Activated CD4-positive, alpha-beta memory T cell treated with anti-CD3 and anti-CD28 coated beads for 36 hours (primary cell): ENCODE results near the gene ZFYVE21. TPM values are rescaled to one million over a fixed set of nuclear protein-coding genes. Genes with fewer than 3 reads are reported as not detected.
"Not testable (repeated sequence)": the region's sequence is repeated elsewhere in the genome, so short reads cannot be mapped to it uniquely, and the experiment has no call there.

Experiments used
- CTCF ChIA-PET: fragments of 350-600 bp; sonication (Branson Sonifier 250); formaldehyde crosslinking; loops from one replicate; lab custom pipeline; 2021; ENCODE audit warnings: antibody characterized with exemption, inconsistent platforms; lab: Charles Lee
- POLR2A ChIA-PET: fragments of 350-600 bp; sonication (Branson Sonifier 250); formaldehyde crosslinking; loops from one replicate; lab custom pipeline; 2021; ENCODE audit warnings: antibody characterized with exemption; lab: Charles Lee
- DNase-seq: peaks from one replicate; pipeline ENCODE4 v3.0.0-alpha.2; 2020
- H3K27ac Mint-ChIP-seq: one replicate; pipeline ENCODE4 v1.8.0; 2021; ENCODE audit warnings: mixed read lengths
- H3K27me3 Mint-ChIP-seq: one replicate; pipeline ENCODE4 v1.8.0; 2021; ENCODE audit warnings: mixed read lengths
- H3K36me3 Mint-ChIP-seq: one replicate; pipeline ENCODE4 v1.8.0; 2021; ENCODE audit warnings: mixed read lengths
- H3K4me1 Mint-ChIP-seq: one replicate; pipeline ENCODE4 v1.8.0; 2021; ENCODE audit warnings: low read depth, mixed read lengths
- H3K4me3 Mint-ChIP-seq: one replicate; pipeline ENCODE4 v1.8.0; 2021; ENCODE audit warnings: mild to moderate bottlenecking, mixed read lengths
- H3K9me3 Mint-ChIP-seq: one replicate; pipeline ENCODE4 v1.8.0; 2021; ENCODE audit warnings: mixed read lengths
- intact Hi-C: fragments of 100-400 bp; cut with micrococcal nuclease; formaldehyde crosslinking; loops from one replicate; pipeline ENCODE4 v1.15.1; 2023
- total RNA-seq, 2 experiments: library from RNA; stranded (reverse); gene quantifications; one replicate each; pipeline ENCODE4 v1.2.3, GENCODE V29; 2021

ZFYVE21 gene
- total RNA-seq, 2 experiments from 2014 or later, result 14.9 to 15.9 TPM

- no peak for DNase-seq
- Mint-ChIP-seq H3K27me3 (no peaks in the 10 kb centered on the region), H3K27ac (no peak overlapping the region), H3K4me1 (no peaks in the 10 kb centered on the region), H3K9me3 (no peaks in the 10 kb centered on the region), H3K36me3 (peaks cover 24% of the 10 kb centered on the region), H3K4me3 (no peak overlapping the region)
- intact Hi-C loops, result no loop called here
- ChIA-PET CTCF (no interaction called here), POLR2A (no interaction called here)
These were observed 30.7 kb upstream of the ZFYVE21 start for GRCh38 chr14:103684871-103685270.

GRCh38 chr14:103685276-103686211 lies 30.1 kb upstream of the ZFYVE21 start:
- Mint-ChIP-seq H3K4me1 (no peaks in the 10 kb centered on the region), H3K9me3 (no peaks in the 10 kb centered on the region), H3K27me3 (no peaks in the 10 kb centered on the region), H3K36me3 (peaks cover 20% of the 10 kb centered on the region), H3K4me3 (no peak overlapping the region), H3K27ac (no peak overlapping the region)
- intact Hi-C loops, result no loop called here
- CTCF ChIA-PET, result no interaction called here
- DNase-seq, result no peak
- POLR2A ChIA-PET, result no interaction called here

- intact Hi-C loops, result no loop called here
- CTCF ChIA-PET, result no interaction called here
- no peak overlapping the region for H3K4me3 Mint-ChIP-seq
- no peaks in the 10 kb centered on the region for H3K27me3 Mint-ChIP-seq
- no peak overlapping the region for H3K27ac Mint-ChIP-seq
- peaks cover 15% of the 10 kb centered on the region for H3K36me3 Mint-ChIP-seq
- no peaks in the 10 kb centered on the region for H3K4me1 Mint-ChIP-seq
- POLR2A ChIA-PET, result no interaction called here
- no peaks in the 10 kb centered on the region for H3K9me3 Mint-ChIP-seq
- DNase-seq, result no peak
These were observed 28.7 kb upstream of the ZFYVE21 start for GRCh38 chr14:103686831-103687485.

GRCh38 chr14:103687712-103688111 lies 27.9 kb upstream of the ZFYVE21 start:
- POLR2A ChIA-PET, result no interaction called here
- no peaks in the 10 kb centered on the region for H3K27me3 Mint-ChIP-seq
- H3K4me1 Mint-ChIP-seq, result no peaks in the 10 kb centered on the region
- no peak for DNase-seq
- no peak overlapping the region for H3K4me3 Mint-ChIP-seq
- peaks cover 15% of the 10 kb centered on the region for H3K36me3 Mint-ChIP-seq
- H3K27ac Mint-ChIP-seq, result no peak overlapping the region
- intact Hi-C loops, result no loop called here
- CTCF ChIA-PET, result no interaction called here
- no peaks in the 10 kb centered on the region for H3K9me3 Mint-ChIP-seq

GRCh38 chr14:103688441-103688840 lies 27.2 kb upstream of the ZFYVE21 start:
- H3K4me1 Mint-ChIP-seq, result no peaks in the 10 kb centered on the region
- ChIA-PET POLR2A (no interaction called here), CTCF (no interaction called here)
- H3K4me3 Mint-ChIP-seq, result no peak overlapping the region
- H3K9me3 Mint-ChIP-seq, result no peaks in the 10 kb centered on the region
- H3K36me3 Mint-ChIP-seq, result peaks cover 12% of the 10 kb centered on the region
- DNase-seq, result no peak
- H3K27ac Mint-ChIP-seq, result no peak overlapping the region
- intact Hi-C loops, result no loop called here
- no peaks in the 10 kb centered on the region for H3K27me3 Mint-ChIP-seq

- H3K27me3 Mint-ChIP-seq, result no peaks in the 10 kb centered on the region
- POLR2A ChIA-PET, result interaction anchor here (1.2 kb wide), 1 partner anchor 26 kb away, joined by 3 read pairs; the partner anchor contains the start of gene ZFYVE21
- no peaks in the 10 kb centered on the region for H3K9me3 Mint-ChIP-seq
These were observed 26.4 kb upstream of the ZFYVE21 start for GRCh38 chr14:103688906-103689902.

GRCh38 chr14:103690332-103690731 lies 25.3 kb upstream of the ZFYVE21 start:
- Mint-ChIP-seq H3K4me1 (no peaks in the 10 kb centered on the region), H3K4me3 (no peak overlapping the region), H3K27me3 (no peaks in the 10 kb centered on the region), H3K9me3 (no peaks in the 10 kb centered on the region), H3K36me3 (peaks cover 18% of the 10 kb centered on the region), H3K27ac (no peak overlapping the region)
- DNase-seq, result no peak
- ChIA-PET CTCF (no interaction called here), POLR2A (no interaction called here)
- intact Hi-C loops, result no loop called here

More at GRCh38 chr14:103688906-103689902, 26.4 kb upstream of the ZFYVE21 start:
- CTCF ChIA-PET, result no interaction called here
- DNase-seq, result no peak
- H3K36me3 Mint-ChIP-seq, result peaks cover 18% of the 10 kb centered on the region
- no peaks in the 10 kb centered on the region for H3K4me1 Mint-ChIP-seq
- no peak overlapping the region for H3K4me3 Mint-ChIP-seq
- intact Hi-C loops, result no loop called here
- H3K27ac Mint-ChIP-seq, result no peak overlapping the region

- POLR2A ChIA-PET, DNase-seq, H3K4me1 Mint-ChIP-seq, H3K9me3 Mint-ChIP-seq, H3K27me3 Mint-ChIP-seq, intact Hi-C loops, H3K27ac Mint-ChIP-seq, H3K4me3 Mint-ChIP-seq, CTCF ChIA-PET: not testable (repeated sequence)
- H3K36me3 Mint-ChIP-seq, result peaks cover 15% of the 10 kb centered on the region
These were observed 24.0 kb upstream of the ZFYVE21 start for GRCh38 chr14:103691655-103692054.

GRCh38 chr14:103692159-103692558 lies 23.5 kb upstream of the ZFYVE21 start:
- H3K36me3 Mint-ChIP-seq, result peaks cover 14% of the 10 kb centered on the region
- peaks cover 1% of the 10 kb centered on the region for H3K4me1 Mint-ChIP-seq
- POLR2A ChIA-PET, result no interaction called here
- H3K4me3 Mint-ChIP-seq, result no peak overlapping the region
- no peak for DNase-seq
- intact Hi-C loops, result no loop called here
- no peaks in the 10 kb centered on the region for H3K27me3 Mint-ChIP-seq
- H3K27ac Mint-ChIP-seq, result no peak overlapping the region
- CTCF ChIA-PET, result no interaction called here
- no peaks in the 10 kb centered on the region for H3K9me3 Mint-ChIP-seq

GRCh38 chr14:103692871-103693270 lies 22.7 kb upstream of the ZFYVE21 start:
- ChIA-PET POLR2A (no interaction called here), CTCF (no interaction called here)
- Mint-ChIP-seq H3K4me3 (no peak overlapping the region), H3K27me3 (no peaks in the 10 kb centered on the region), H3K36me3 (peaks cover 14% of the 10 kb centered on the region), H3K4me1 (peaks cover 5% of the 10 kb centered on the region), H3K27ac (no peak overlapping the region), H3K9me3 (no peaks in the 10 kb centered on the region)
- intact Hi-C loops, result no loop called here
- no peak for DNase-seq

- DNase-seq, result no peak
- no peaks in the 10 kb centered on the region for H3K27me3 Mint-ChIP-seq
- CTCF ChIA-PET, result no interaction called here
- no peak overlapping the region for H3K4me3 Mint-ChIP-seq
- H3K27ac Mint-ChIP-seq, result no peak overlapping the region
- H3K36me3 Mint-ChIP-seq, result peaks cover 12% of the 10 kb centered on the region
- no peaks in the 10 kb centered on the region for H3K9me3 Mint-ChIP-seq
- intact Hi-C loops, result no loop called here
- H3K4me1 Mint-ChIP-seq, result peaks cover 5% of the 10 kb centered on the region
- POLR2A ChIA-PET, result no interaction called here
These were observed 22.1 kb upstream of the ZFYVE21 start for GRCh38 chr14:103693515-103693914.

GRCh38 chr14:103694572-103695026 lies 21.0 kb upstream of the ZFYVE21 start:
- ChIA-PET CTCF (no interaction called here), POLR2A (no interaction called here)
- Mint-ChIP-seq H3K4me1 (peaks cover 5% of the 10 kb centered on the region), H3K9me3 (no peaks in the 10 kb centered on the region), H3K36me3 (peaks cover 12% of the 10 kb centered on the region), H3K27ac (no peak overlapping the region), H3K27me3 (no peaks in the 10 kb centered on the region), H3K4me3 (no peak overlapping the region)
- intact Hi-C loops, result no loop called here
- DNase-seq, result no peak
